Measurements from ENCODE around the gene DSTN. TPM values are rescaled to one million over a fixed set of nuclear protein-coding genes. Genes with fewer than 3 reads are reported as not detected.

The DSTN gene
- total and polyA plus RNA-seq, 10 donors: 62.0 to 157 (median 98.5) TPM

GRCh38 chr20:17629678-17630089, 59.8 kb downstream of the DSTN start:
- TF ChIP-seq POLR2AphosphoS5 (IDR thresholded peaks at IDR 0.05) (peak in 1 of 3 donors; percentile 39), POLR2A (IDR thresholded peaks at IDR 0.05) (no peak)
- Histone ChIP-seq H3K36me3 (peaks cover 0 to 100% (median 91%) of the 10 kb centered on the region in 6 donors), H3K27me3 (replicated peaks in 1 of 7) (no peaks in the 10 kb centered on the region), H3K4me1 (peaks cover 0 to 11% (median 7%) of the 10 kb centered on the region in 6 donors), H3K27ac (no peak overlapping the region), H3K4me3 (no peak overlapping the region), H3K9me3 (no peaks in the 10 kb centered on the region)
- WGBS, 5 donors: 96 to 97% (median 96%) methylated on average over 19 to 21 of the region's 21 CpGs
- peak; percentile 68 for DNase-seq
- intact Hi-C loops (cut with DNase I; ENCODE audit: low total_unique reads): no loop called here

- peaks cover 0 to 100% (median 89%) of the 10 kb centered on the region in 6 donors for H3K36me3 ChIP-seq
These were observed 60.4 kb downstream of the DSTN start for GRCh38 chr20:17630151-17630805.

GRCh38 chr20:17630806-17631195, 60.9 kb downstream of the DSTN start:
- 89 to 94% (median 93%) methylated on average over 6 of the region's 6 CpGs for WGBS, 5 donors
- H3K9me3 ChIP-seq: no peaks in the 10 kb centered on the region
- intact Hi-C loops (cut with DNase I; ENCODE audit: low total_unique reads): no loop called here
- no peak overlapping the region for H3K4me3 ChIP-seq
- H3K4me1 ChIP-seq: peaks cover 8 to 23% (median 18%) of the 10 kb centered on the region in 6 donors
- peak; percentile 52 for DNase-seq
- no peak overlapping the region for H3K27ac ChIP-seq
- TF ChIP-seq POLR2AphosphoS5 (IDR thresholded peaks at IDR 0.05) (no peak), CTCF (IDR thresholded peaks at IDR 0.05 in 8 of 11, conservative IDR thresholded peaks at IDR 0.05 in 3 of 11) (no peak), POLR2A (IDR thresholded peaks at IDR 0.05) (no peak)
- no peaks in the 10 kb centered on the region for H3K27me3 ChIP-seq (replicated peaks in 1 of 7)
- peaks cover 0 to 100% (median 88%) of the 10 kb centered on the region in 6 donors for H3K36me3 ChIP-seq

More at GRCh38 chr20:17630151-17630805, 60.4 kb downstream of the DSTN start:
- Histone ChIP-seq H3K4me1 (peaks cover 6 to 17% (median 13%) of the 10 kb centered on the region in 6 donors), H3K27ac (no peak overlapping the region), H3K27me3 (replicated peaks in 1 of 7) (no peaks in the 10 kb centered on the region), H3K9me3 (no peaks in the 10 kb centered on the region), H3K4me3 (no peak overlapping the region)
- 87 to 92% (median 91%) methylated on average over 11 of the region's 11 CpGs for WGBS, 5 donors
- peak; percentile 50 for DNase-seq
- intact Hi-C loops (cut with DNase I; ENCODE audit: low total_unique reads): no loop called here
- no peak for TF ChIP-seq POLR2A (IDR thresholded peaks at IDR 0.05)
- no peak for TF ChIP-seq CTCF (IDR thresholded peaks at IDR 0.05 in 8 of 11, conservative IDR thresholded peaks at IDR 0.05 in 3 of 11)

GRCh38 chr20:17631576-17632319, 61.9 kb downstream of the DSTN start:
- H3K4me1 ChIP-seq: peaks cover 17 to 32% (median 28%) of the 10 kb centered on the region in 6 donors
- WGBS, 5 donors: 89 to 96% (median 94%) methylated on average over 7 to 9 of the region's 9 CpGs
- no peaks in the 10 kb centered on the region for H3K27me3 ChIP-seq (replicated peaks in 1 of 7)
- H3K36me3 ChIP-seq: peaks cover 0 to 100% (median 83%) of the 10 kb centered on the region in 6 donors
- no peak overlapping the region for H3K27ac ChIP-seq
- no peaks in the 10 kb centered on the region for H3K9me3 ChIP-seq
- intact Hi-C loops (cut with DNase I; ENCODE audit: low total_unique reads): no loop called here
- no peak overlapping the region for H3K4me3 ChIP-seq
- TF ChIP-seq CTCF (IDR thresholded peaks at IDR 0.05 in 8 of 11, conservative IDR thresholded peaks at IDR 0.05 in 3 of 11) (no peak), POLR2AphosphoS5 (IDR thresholded peaks at IDR 0.05) (no peak), POLR2A (IDR thresholded peaks at IDR 0.05) (no peak)
- DNase-seq: peak; percentile 48
